Stomach (tissue), 9 donors: ENCODE measurements around the gene CHCHD6. TPM values are rescaled to one million over a fixed set of nuclear protein-coding genes. Genes with fewer than 3 reads are reported as not detected.

Source experiments
- DNase-seq, 2 donors: peaks; one replicate each; pipeline versions ENCODE4 v3.0.0 to v3.0.0-alpha.2; 2013 to 2019
- H3K27ac ChIP-seq, 5 donors: fragments of 200-600 bp in 4 of 5; sonication (generic) in 4 of 5; one replicate each; pipeline ENCODE4 v1.5.1; 2013 to 2019; ENCODE audit warnings: mild to moderate bottlenecking in 1 of 5, moderate library complexity in 1 of 5
- H3K27me3 ChIP-seq, 3 donors: fragments of 200-600 bp; sonication (generic); one replicate each; pipeline ENCODE4 v1.5.1; 2017 to 2019; ENCODE audit warnings: mixed run types in 1 of 3
- H3K36me3 ChIP-seq, 4 donors: fragments of 200-600 bp; sonication (generic); 1 replicate in 3 of 4; 2 replicates in 1 of 4; pipeline ENCODE4 v1.5.1; 2016 to 2019
- H3K4me1 ChIP-seq, 4 donors: fragments of 200-600 bp; sonication (generic); one replicate each; pipeline ENCODE4 v1.5.1; 2016 to 2019
- H3K4me3 ChIP-seq, 4 donors: fragments of 200-600 bp; sonication (generic) in 3 of 4; one replicate each; pipeline ENCODE4 v1.5.1; 2016 to 2019; ENCODE audit warnings: mild to moderate bottlenecking in 1 of 4
- H3K9me3 ChIP-seq, 4 donors: fragments of 200-600 bp; sonication (generic); one replicate each; pipeline ENCODE4 v1.5.1; 2016 to 2019
- EP300 ChIP-seq: sonication (generic); formaldehyde crosslinking; IDR thresholded peaks from one replicate; pipeline ENCODE4 v1.6.1; 2017; ENCODE audit warnings: antibody characterized with exemption
- POLR2A ChIP-seq, 4 donors: fragments of 450-650 bp; IDR thresholded peaks; one replicate each; pipeline ENCODE4 v1.6.1; 2016; ENCODE audit warnings: antibody characterized with exemption in 4 of 4, control low read depth in 2 of 4, mild to moderate bottlenecking in 1 of 4, moderate library complexity in 1 of 4
- POLR2AphosphoS5 ChIP-seq, 3 donors: sonication (generic); formaldehyde crosslinking; IDR thresholded peaks; one replicate each; pipeline ENCODE4 v1.6.1; 2016; ENCODE audit warnings: antibody characterized with exemption in 3 of 3
- WGBS, 5 donors: extraction: QIAGEN DNeasy Blood & Tissue Kit in 3 of 5; methylation state at CpG; one replicate each; pipeline versions ENCODE4 v1.1.5 to v1.1.7; 2013 to 2018; 5-methylcytosine and 5-hydroxymethylcytosine counted together
- intact Hi-C: fragments of 100-400 bp; cut with DNase I; formaldehyde crosslinking; loops from one replicate; pipeline ENCODE4 v1.15.1; 2023; ENCODE audit warnings: low total_unique reads
- polyA plus RNA-seq, 3 donors: library from polyadenylated mRNA; stranded (reverse); fragments of 200-250 nt; gene quantifications; one replicate each; pipeline ENCODE4 v1.2.3, GENCODE V29; 2013
- total RNA-seq, 5 donors: library from RNA; depleted of rRNA; stranded (reverse); fragments of >200 nt; gene quantifications; one replicate each; pipeline versions ENCODE4 v1.1.0 to v1.2.3, GENCODE V29; 2014 to 2016
- TF ChIP-seq, protein P1 (sequence below), 7 experiments: fragments of 450-650 bp in 4 of 7; fragments of 200-600 bp in 3 of 7; sonication (generic) in 3 of 7; IDR thresholded peaks; one replicate each; pipeline ENCODE4 v1.5.1; 2016 to 2019; ENCODE audit warnings: antibody characterized with exemption in 7 of 7, control low read depth in 2 of 7, mild to moderate bottlenecking in 1 of 7
- donor health status: healthy with polysubstance abuse.
- donor health status: Bipolar disorder and iron deficiency.
- donor health status: healthy.

CHCHD6 gene
- total and polyA plus RNA-seq, 8 donors, result 4.0 to 40.8 (median 11.9) TPM; not detected in 1

DNA sequence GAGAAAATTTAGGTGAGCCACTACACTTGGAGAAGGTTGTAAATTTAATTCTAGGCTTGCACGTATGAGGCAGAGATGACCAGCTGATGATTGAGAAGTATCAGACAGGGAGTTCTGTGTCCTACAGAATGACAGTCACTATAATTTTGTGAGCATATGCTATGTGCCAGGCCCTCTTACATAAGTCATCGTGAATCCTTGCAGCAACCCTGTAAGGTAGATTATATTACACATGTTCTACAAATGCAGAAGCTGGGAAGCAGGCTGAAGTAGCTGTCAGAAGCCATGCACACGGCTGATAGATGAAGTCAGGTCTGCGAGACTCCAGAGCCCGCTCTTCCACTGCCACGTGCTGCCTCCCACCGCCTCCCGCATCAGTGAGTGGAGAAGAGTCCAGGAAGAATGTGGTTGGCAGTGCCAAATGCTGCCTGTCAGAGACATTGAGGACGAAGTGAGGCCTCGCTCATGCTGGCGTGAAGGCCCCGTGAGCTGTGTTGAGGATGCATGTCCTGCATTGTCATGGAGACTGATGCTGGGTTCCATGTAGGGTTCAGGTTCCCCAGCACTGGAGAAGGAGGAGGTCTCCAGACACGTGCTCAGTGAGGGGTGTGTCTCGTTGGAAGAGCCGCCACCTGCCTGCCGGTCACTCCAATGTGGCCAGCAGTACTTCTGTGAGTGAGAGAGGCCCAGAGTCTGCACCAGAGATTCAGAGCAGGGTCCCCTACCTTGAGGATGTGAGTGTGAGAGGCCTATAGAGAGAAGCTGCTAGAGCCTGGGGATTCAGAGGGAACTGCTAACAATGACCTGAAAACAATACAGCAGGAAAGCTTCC is 155.6 kb downstream of the CHCHD6 start:
- WGBS, 5 donors, result 89 to 93% (median 91%) methylated on average over 12 to 16 of the region's 16 CpGs
- intact Hi-C loops, result no loop called here

DNA sequence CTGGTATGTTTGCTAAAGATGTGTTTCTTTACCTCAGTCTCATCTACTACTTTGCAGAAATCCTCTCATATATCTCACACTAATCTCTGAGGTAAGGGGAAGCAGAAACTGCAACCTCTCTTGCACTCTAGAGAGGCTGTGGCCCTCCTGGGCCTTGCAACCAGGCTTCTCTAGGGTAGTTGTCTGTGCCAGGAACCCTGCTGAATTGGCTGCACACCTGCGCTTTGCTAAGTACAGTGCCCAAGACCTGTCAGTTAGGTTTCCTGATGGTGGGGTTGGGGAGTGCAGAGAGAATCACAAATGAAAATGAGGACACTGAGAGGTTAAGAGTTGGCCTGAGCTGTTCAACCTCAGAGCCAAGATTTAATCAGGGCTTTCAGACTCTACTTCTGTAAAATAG is 161.7 kb downstream of the CHCHD6 start:
- Histone ChIP-seq H3K4me3 (no peak overlapping the region), H3K9me3 (no peaks in the 10 kb centered on the region), H3K36me3 (peaks cover 0 to 8% (median 2%) of the 10 kb centered on the region in 4 donors), H3K27ac (no peak overlapping the region), H3K27me3 (no peaks in the 10 kb centered on the region), H3K4me1 (no peaks in the 10 kb centered on the region)
- intact Hi-C loops, result no loop called here
- WGBS, 5 donors, result 42 to 100% (median 58%) methylated on average over 1 of the region's 1 CpG
- no peak for TF ChIP-seq EP300
- no peak for DNase-seq

More for the DNA sequence above, 155.6 kb downstream of the CHCHD6 start:
- Histone ChIP-seq H3K36me3 (peaks cover 0 to 4% (median 2%) of the 10 kb centered on the region in 4 donors), H3K27me3 (no peaks in the 10 kb centered on the region), H3K27ac (no peak overlapping the region), H3K9me3 (no peaks in the 10 kb centered on the region), H3K4me3 (no peak overlapping the region), H3K4me1 (no peaks in the 10 kb centered on the region)
- peak in 1 of 2 donors; percentile 11 for DNase-seq
- no peak for TF ChIP-seq EP300
- no peak for TF ChIP-seq POLR2AphosphoS5 (IDR thresholded peaks at IDR 0.05)
- TF ChIP-seq, protein P1, sequence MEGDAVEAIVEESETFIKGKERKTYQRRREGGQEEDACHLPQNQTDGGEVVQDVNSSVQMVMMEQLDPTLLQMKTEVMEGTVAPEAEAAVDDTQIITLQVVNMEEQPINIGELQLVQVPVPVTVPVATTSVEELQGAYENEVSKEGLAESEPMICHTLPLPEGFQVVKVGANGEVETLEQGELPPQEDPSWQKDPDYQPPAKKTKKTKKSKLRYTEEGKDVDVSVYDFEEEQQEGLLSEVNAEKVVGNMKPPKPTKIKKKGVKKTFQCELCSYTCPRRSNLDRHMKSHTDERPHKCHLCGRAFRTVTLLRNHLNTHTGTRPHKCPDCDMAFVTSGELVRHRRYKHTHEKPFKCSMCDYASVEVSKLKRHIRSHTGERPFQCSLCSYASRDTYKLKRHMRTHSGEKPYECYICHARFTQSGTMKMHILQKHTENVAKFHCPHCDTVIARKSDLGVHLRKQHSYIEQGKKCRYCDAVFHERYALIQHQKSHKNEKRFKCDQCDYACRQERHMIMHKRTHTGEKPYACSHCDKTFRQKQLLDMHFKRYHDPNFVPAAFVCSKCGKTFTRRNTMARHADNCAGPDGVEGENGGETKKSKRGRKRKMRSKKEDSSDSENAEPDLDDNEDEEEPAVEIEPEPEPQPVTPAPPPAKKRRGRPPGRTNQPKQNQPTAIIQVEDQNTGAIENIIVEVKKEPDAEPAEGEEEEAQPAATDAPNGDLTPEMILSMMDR (IDR thresholded peaks at IDR 0.05), result no peak
- no peak for TF ChIP-seq POLR2A (IDR thresholded peaks at IDR 0.05)

DNA sequence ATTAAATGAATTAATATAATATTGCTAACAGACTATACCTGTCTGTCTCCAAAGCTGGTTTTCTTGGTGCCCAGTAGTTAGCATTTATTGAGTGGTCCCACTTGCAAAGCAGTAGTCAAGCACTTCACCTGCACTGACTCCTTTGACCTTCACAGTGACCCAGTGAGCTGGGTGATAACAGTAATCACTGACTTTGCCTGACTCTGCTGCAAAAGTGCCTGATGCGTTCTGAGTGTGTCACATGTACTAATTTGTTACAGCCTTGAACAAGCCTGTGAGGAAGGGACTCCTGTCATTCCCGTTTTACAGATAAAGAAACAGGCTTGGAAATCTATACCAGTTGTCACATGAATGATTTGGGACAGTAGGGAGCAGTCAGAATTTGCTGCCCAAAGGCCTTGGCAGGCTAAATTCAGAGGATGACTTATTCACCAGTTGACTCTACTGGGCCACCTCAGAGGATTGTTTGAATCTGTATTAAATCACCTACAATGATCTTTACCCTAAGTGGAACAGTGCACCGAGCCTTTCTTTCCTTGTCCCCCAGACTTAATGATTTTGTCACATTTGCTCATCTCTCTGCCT is 162.2 kb downstream of the CHCHD6 start:
- peaks cover 0 to 8% (median 2%) of the 10 kb centered on the region in 4 donors for H3K36me3 ChIP-seq
- H3K27me3 ChIP-seq, result no peaks in the 10 kb centered on the region
- no peaks in the 10 kb centered on the region for H3K4me1 ChIP-seq
- TF ChIP-seq, protein P1 (IDR thresholded peaks at IDR 0.05), result no peak
- TF ChIP-seq POLR2AphosphoS5 (IDR thresholded peaks at IDR 0.05) (no peak), EP300 (no peak), POLR2A (IDR thresholded peaks at IDR 0.05) (no peak)
- DNase-seq, result no peak
- intact Hi-C loops, result no loop called here
- H3K4me3 ChIP-seq, result no peak overlapping the region
- 79 to 95% (median 83%) methylated on average over 3 of the region's 3 CpGs for WGBS, 5 donors
- no peaks in the 10 kb centered on the region for H3K9me3 ChIP-seq
- H3K27ac ChIP-seq, result no peak overlapping the region

DNA sequence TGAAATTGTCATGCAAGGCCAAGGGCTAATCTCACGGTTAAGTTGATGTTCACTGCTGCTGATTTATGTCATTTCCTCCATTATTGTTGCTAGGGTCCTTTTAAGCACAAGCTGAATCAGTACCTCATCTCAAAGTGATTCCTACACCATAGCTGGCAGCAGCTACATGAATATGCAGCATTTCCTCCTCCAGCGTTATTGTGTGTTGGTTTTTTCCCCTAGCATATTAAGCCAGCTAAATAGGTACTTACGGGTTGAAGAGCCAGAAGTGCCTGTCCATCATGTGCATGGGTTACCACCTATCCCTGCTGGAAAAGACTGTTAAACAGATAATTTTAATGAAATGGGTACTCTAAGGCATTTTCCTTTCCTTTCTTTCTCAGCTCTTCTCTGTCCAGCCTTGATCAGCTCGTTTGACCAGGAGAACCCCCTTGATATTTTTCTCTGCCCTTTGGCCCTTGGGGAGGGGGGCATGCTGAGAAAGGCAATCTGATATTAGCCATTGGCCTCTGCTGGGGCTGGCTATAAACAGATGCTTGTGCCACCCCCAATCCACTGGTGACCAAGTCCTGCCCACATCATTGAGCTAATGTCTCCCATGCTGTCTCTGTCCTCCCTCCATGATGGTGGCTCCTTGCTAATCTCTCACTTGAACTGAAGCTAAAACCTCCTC is 163.3 kb downstream of the CHCHD6 start:
- no peak overlapping the region for H3K27ac ChIP-seq
- H3K27me3 ChIP-seq, result no peaks in the 10 kb centered on the region
- intact Hi-C loops, result no loop called here
- no peak for DNase-seq
- WGBS, 5 donors, result 70 to 87% (median 77%) methylated on average over 4 of the region's 4 CpGs
- no peaks in the 10 kb centered on the region for H3K4me1 ChIP-seq
- no peak overlapping the region for H3K4me3 ChIP-seq
- no peaks in the 10 kb centered on the region for H3K9me3 ChIP-seq
- peaks cover 0 to 8% (median 2%) of the 10 kb centered on the region in 4 donors for H3K36me3 ChIP-seq
- TF ChIP-seq POLR2A (IDR thresholded peaks at IDR 0.05), result no peak
- TF ChIP-seq POLR2AphosphoS5 (IDR thresholded peaks at IDR 0.05), result no peak
- no peak for TF ChIP-seq EP300
- TF ChIP-seq, protein P1 (IDR thresholded peaks at IDR 0.05), result no peak
